HepG2 (cell line): ENCODE data around the gene CAMSAP2. TPM values are rescaled to one million over a fixed set of nuclear protein-coding genes. Genes with fewer than 3 reads are reported as not detected.

Experiments used
- ATRX ChIP-seq: sonication (generic); formaldehyde crosslinking; IDR thresholded peaks from 2 replicates; pipeline ENCODE4 v1.4.0; 2020; ENCODE audit warnings: missing genetic modification reagents, borderline replicate concordance
- CCAR2 ChIP-seq: fragments of 200-400 bp; formaldehyde crosslinking; optimal IDR thresholded peaks from 2 replicates; pipeline ENCODE3; 2018; ENCODE audit warnings: low read depth, mild to moderate bottlenecking, low read length, moderate library complexity
- GABPA ChIP-seq, 2 experiments: IDR thresholded peaks; 2 replicates each; pipeline ENCODE4 v1.6.1; 2011 to 2016; ENCODE audit warnings: low read depth in 2 of 2, low read length in 1 of 2, missing biosample characterization in 1 of 2, missing genetic modification characterization in 1 of 2
- IKZF1 ChIP-seq: fragments of 450-650 bp; IDR thresholded peaks from 2 replicates; pipeline ENCODE4 v1.7.1; 2016
- IKZF4 ChIP-seq: sonication (generic); formaldehyde crosslinking; IDR thresholded peaks from 2 replicates; pipeline ENCODE4 v1.5.1; 2020; ENCODE audit warnings: borderline replicate concordance, mild to moderate bottlenecking, low read depth, missing genetic modification reagents; ENCODE audit errors: not compliant biosample characterization
- KMT2A ChIP-seq: sonication (generic); formaldehyde crosslinking; IDR thresholded peaks from 2 replicates; pipeline ENCODE4 v1.4.0; 2020; ENCODE audit warnings: missing genetic modification reagents
- MBD4 ChIP-seq: IDR thresholded peaks from 2 replicates; pipeline ENCODE4 v1.6.1; 2012; ENCODE audit warnings: low read length, inconsistent platforms, borderline replicate concordance
- PLRG1 ChIP-seq: fragments of 450-650 bp; conservative IDR thresholded peaks from 2 replicates; pipeline ENCODE4 v1.6.1; 2016
- PPARG ChIP-seq: conservative IDR thresholded peaks from 2 replicates; pipeline ENCODE4 v1.6.1; 2016; ENCODE audit warnings: missing biosample characterization, missing genetic modification reagents
- PRMT3 ChIP-seq: sonication (generic); formaldehyde crosslinking; IDR thresholded peaks from 2 replicates; pipeline ENCODE4 v1.8.1; 2022; ENCODE audit warnings: low read depth, mild to moderate bottlenecking, moderate library complexity, missing genetic modification reagents, borderline replicate concordance
- RORA ChIP-seq: sonication (generic); formaldehyde crosslinking; IDR thresholded peaks from 2 replicates; pipeline ENCODE4 v1.5.0; 2020; ENCODE audit warnings: mild to moderate bottlenecking, missing genetic modification reagents, moderate library complexity
- RXRA ChIP-seq: sonication (generic); formaldehyde crosslinking; IDR thresholded peaks from 2 replicates; pipeline ENCODE4 v1.5.1; 2020; ENCODE audit warnings: missing genetic modification reagents
- SMYD3 ChIP-seq: sonication (generic); formaldehyde crosslinking; IDR thresholded peaks from 2 replicates; pipeline ENCODE4 v1.8.1; 2023; ENCODE audit warnings: mild to moderate bottlenecking, missing genetic modification reagents
- TOE1 ChIP-seq: sonication (generic); formaldehyde crosslinking; IDR thresholded peaks from 2 replicates; pipeline ENCODE4 v1.4.0; 2020; ENCODE audit warnings: mild to moderate bottlenecking, missing genetic modification reagents
- TP53 ChIP-seq: sonication (generic); formaldehyde crosslinking; conservative IDR thresholded peaks from 2 replicates; pipeline ENCODE4 v1.4.0; 2020; ENCODE audit warnings: missing genetic modification reagents
- WIZ ChIP-seq: sonication (generic); formaldehyde crosslinking; IDR thresholded peaks from 2 replicates; pipeline ENCODE4 v1.5.1; 2020; ENCODE audit warnings: mild to moderate bottlenecking, missing genetic modification reagents
- ZFP1 ChIP-seq: IDR thresholded peaks from 2 replicates; pipeline ENCODE4 v1.6.1; 2016
- ZNF317 ChIP-seq: sonication (generic); formaldehyde crosslinking; IDR thresholded peaks from 2 replicates; pipeline ENCODE4 v1.5.0; 2020; ENCODE audit warnings: mild to moderate bottlenecking, missing genetic modification reagents
- ZNF614 ChIP-seq: IDR thresholded peaks from 2 replicates; pipeline ENCODE4 v1.6.1; 2018; ENCODE audit warnings: missing biosample characterization, missing genetic modification reagents, inconsistent platforms, borderline replicate concordance
- ZNF710 ChIP-seq: sonication (generic); formaldehyde crosslinking; IDR thresholded peaks from 2 replicates; pipeline ENCODE4 v1.5.0; 2020; ENCODE audit warnings: mild to moderate bottlenecking, missing genetic modification reagents, borderline replicate concordance
- polyA plus RNA-seq, 8 experiments: library from polyadenylated mRNA; depleted of rRNA in 3 of 8; stranded (reverse) in 7 of 8; unstranded in 1 of 8; fragments of >200 nt; fragmentation: Illumina TruSeq in 4 of 8; extraction: Trizol in 4 of 8; gene quantifications; 2 replicates each; pipeline versions ENCODE4 v1.2.1 to v1.2.3, GENCODE V29; 2011 to 2016; ENCODE audit warnings: low read depth in 4 of 8, missing spikeins in 1 of 8, mixed read lengths in 1 of 8; ENCODE audit not compliant: insufficient read depth in 1 of 8
- total RNA-seq, 5 experiments: library from RNA; depleted of rRNA; stranded (reverse); fragments of >200 nt; fragmentation: Illumina TruSeq; extraction: Trizol; gene quantifications; 2 replicates each; pipeline ENCODE4 v1.2.3, GENCODE V29; 2016; ENCODE audit warnings: low read depth in 1 of 5
- TF ChIP-seq, protein P1 (sequence below): sonication (generic); formaldehyde crosslinking; IDR thresholded peaks from 2 replicates; pipeline ENCODE4 v1.8.0; 2022; ENCODE audit warnings: missing genetic modification reagents, mild to moderate bottlenecking, borderline replicate concordance
- TF ChIP-seq, protein P2 (sequence below): sonication (generic); formaldehyde crosslinking; IDR thresholded peaks from 2 replicates; pipeline ENCODE4 v1.8.0; 2022; ENCODE audit warnings: missing genetic modification reagents, mild to moderate bottlenecking, inconsistent platforms, borderline replicate concordance
- TF ChIP-seq, protein P3 (sequence below): sonication (generic); formaldehyde crosslinking; IDR thresholded peaks from 2 replicates; pipeline ENCODE4 v1.9.0; 2022; ENCODE audit warnings: low read depth, missing genetic modification reagents
- TF ChIP-seq, protein P4 (sequence below): sonication (generic); formaldehyde crosslinking; IDR thresholded peaks from 2 replicates; pipeline ENCODE4 v1.4.0; 2020; ENCODE audit warnings: missing genetic modification reagents; ENCODE audit errors: not compliant biosample characterization

Gene CAMSAP2
- total and polyA plus RNA-seq, 2 of the 13 experiments (the other 11 are each of a cell fraction or from before 2014, with no cell fraction given): 3.4 to 8.2 TPM

DNA sequence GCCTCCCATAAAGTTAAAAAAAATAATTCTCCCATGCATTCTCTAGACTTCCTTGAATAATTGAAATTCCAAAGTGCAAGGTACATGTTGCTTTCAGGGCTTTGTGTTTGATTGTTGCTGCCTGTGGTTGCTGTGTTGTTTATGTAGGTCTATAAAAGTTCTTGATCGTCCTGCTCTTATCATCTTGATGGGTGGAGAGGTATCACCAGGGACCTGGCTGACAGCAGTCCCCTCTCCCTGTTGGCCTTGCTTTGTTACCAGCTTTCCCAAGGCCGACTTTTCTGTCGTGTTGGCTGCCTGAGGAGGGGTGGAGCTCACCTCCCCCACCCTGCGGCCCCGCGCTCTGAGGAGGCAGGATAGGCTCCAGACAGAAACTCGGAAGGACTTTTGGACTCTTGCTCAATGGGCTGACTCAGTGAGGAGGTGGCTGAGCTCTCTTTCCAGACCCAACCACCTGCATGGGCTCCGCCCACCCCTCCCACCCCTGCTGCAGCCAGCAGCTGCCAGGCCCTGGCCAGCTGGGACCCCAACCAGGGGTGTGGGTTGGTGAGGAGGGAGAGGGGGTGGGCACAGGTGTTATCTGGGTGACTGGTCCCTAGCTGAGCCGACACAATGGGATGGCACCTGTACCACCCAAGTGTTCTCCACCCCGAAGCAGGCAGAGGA lies 158.0 kb downstream of the CAMSAP2 start (continued):
- TF ChIP-seq, protein P1, sequence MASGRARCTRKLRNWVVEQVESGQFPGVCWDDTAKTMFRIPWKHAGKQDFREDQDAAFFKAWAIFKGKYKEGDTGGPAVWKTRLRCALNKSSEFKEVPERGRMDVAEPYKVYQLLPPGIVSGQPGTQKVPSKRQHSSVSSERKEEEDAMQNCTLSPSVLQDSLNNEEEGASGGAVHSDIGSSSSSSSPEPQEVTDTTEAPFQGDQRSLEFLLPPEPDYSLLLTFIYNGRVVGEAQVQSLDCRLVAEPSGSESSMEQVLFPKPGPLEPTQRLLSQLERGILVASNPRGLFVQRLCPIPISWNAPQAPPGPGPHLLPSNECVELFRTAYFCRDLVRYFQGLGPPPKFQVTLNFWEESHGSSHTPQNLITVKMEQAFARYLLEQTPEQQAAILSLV: no peak
- TF ChIP-seq CCAR2 (no peak), WIZ (CRISPR knock-in tag) (no peak), IKZF4 (CRISPR knock-in tag) (no peak), RXRA (CRISPR knock-in tag) (peak; percentile 91), IKZF1 (no peak), TOE1 (CRISPR knock-in tag) (no peak), PPARG (CRISPR knock-in tag) (peak; percentile 65; the same call in 1 of the 2 replicates), ZNF710 (CRISPR knock-in tag) (peak; percentile 78; the same call in 1 of the 2 replicates), ZNF614 (CRISPR knock-in tag) (peak; percentile 38; the same call in 1 of the 2 replicates), PLRG1 (no peak), KMT2A (peak; percentile 43; the same call in 1 of the 2 replicates), ZFP1 (no peak), RORA (no peak), PRMT3 (CRISPR knock-in tag) (no peak), ZNF317 (CRISPR knock-in tag) (no peak), GABPA (IDR thresholded peaks at IDR 0.05; ENCODE audit: low read depth, low read length) (no peak), GABPA (CRISPR knock-in tag; IDR thresholded peaks at IDR 0.05; ENCODE audit: low read depth) (no peak), SMYD3 (CRISPR knock-in tag) (no peak), MBD4 (no peak), ATRX (no peak), TP53 (no peak)
- TF ChIP-seq, protein P2, sequence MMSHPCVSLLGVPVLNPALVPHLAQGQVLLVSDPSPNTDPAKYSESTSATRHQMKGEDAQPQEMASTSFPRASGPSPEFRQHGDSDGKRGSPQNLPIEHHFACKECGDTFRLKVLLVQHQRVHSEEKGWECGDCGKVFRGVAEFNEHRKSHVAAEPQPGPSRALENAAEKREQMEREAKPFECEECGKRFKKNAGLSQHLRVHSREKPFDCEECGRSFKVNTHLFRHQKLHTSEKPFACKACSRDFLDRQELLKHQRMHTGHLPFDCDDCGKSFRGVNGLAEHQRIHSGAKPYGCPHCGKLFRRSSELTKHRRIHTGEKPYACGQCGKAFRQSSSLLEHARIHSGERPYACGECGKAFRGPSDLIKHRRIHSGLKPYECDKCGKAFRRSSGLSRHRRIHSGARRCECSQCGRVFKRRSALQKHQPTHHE: no peak
- TF ChIP-seq, protein P3, sequence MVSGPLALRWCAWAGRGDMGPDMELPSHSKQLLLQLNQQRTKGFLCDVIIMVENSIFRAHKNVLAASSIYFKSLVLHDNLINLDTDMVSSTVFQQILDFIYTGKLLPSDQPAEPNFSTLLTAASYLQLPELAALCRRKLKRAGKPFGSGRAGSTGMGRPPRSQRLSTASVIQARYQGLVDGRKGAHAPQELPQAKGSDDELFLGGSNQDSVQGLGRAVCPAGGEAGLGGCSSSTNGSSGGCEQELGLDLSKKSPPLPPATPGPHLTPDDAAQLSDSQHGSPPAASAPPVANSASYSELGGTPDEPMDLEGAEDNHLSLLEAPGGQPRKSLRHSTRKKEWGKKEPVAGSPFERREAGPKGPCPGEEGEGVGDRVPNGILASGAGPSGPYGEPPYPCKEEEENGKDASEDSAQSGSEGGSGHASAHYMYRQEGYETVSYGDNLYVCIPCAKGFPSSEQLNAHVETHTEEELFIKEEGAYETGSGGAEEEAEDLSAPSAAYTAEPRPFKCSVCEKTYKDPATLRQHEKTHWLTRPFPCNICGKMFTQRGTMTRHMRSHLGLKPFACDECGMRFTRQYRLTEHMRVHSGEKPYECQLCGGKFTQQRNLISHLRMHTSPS: peak; percentile 40
- TF ChIP-seq, protein P4, sequence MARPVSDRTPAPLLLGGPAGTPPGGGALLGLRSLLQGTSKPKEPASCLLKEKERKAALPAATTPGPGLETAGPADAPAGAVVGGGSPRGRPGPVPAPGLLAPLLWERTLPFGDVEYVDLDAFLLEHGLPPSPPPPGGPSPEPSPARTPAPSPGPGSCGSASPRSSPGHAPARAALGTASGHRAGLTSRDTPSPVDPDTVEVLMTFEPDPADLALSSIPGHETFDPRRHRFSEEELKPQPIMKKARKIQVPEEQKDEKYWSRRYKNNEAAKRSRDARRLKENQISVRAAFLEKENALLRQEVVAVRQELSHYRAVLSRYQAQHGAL (CRISPR knock-in tag): no peak
